IPS DF 19.7 (cell line): Measurements from ENCODE around the gene ZBTB43.

Experiments
- DNase-seq: peaks from one replicate; pipeline ENCODE4 v3.0.0-alpha.2; 2013; ENCODE audit warnings: low read depth, low spot score

ZBTB43 gene

GRCh38 chr9:126857261-126857960 is 52.6 kb downstream of the ZBTB43 start:
- no peak for DNase-seq

GRCh38 chr9:126859111-126859510 is 54.3 kb downstream of the ZBTB43 start:
- DNase-seq: no peak

GRCh38 chr9:126860077-126860756 is 55.4 kb downstream of the ZBTB43 start, which contains the start of gene ZBTB34:
TSS of gene ZBTB34 (plus strand) at chr9:126860639. CDS start at chr9:126879400, 18,761 bp downstream.
- DNase-seq: no peak

GRCh38 chr9:126860757-126861466 is 56.1 kb downstream of the ZBTB43 start:
- no peak for DNase-seq

- DNase-seq: no peak
These were observed 56.9 kb downstream of the ZBTB43 start for GRCh38 chr9:126861707-126862103.

GRCh38 chr9:126862104-126862761 is 57.4 kb downstream of the ZBTB43 start:
- no peak for DNase-seq

GRCh38 chr9:126864771-126865170 is 59.9 kb downstream of the ZBTB43 start:
- DNase-seq: no peak

- DNase-seq: no peak
These were observed 64.5 kb downstream of the ZBTB43 start for GRCh38 chr9:126869368-126869767.

GRCh38 chr9:126872516-126872915 is 67.7 kb downstream of the ZBTB43 start:
- DNase-seq: no peak

GRCh38 chr9:126874546-126875314 is 69.9 kb downstream of the ZBTB43 start:
- DNase-seq: no peak

- no peak for DNase-seq
These were observed 71.1 kb downstream of the ZBTB43 start for GRCh38 chr9:126875756-126876510.

GRCh38 chr9:126876531-126876930 is 71.7 kb downstream of the ZBTB43 start:
- DNase-seq: no peak

- DNase-seq: no peak
These were observed 72.6 kb downstream of the ZBTB43 start for GRCh38 chr9:126877418-126877817.

GRCh38 chr9:126879288-126879687 is 74.4 kb downstream of the ZBTB43 start:
- no peak for DNase-seq

- no peak for DNase-seq
These were observed 75.5 kb downstream of the ZBTB43 start for GRCh38 chr9:126880226-126880946.

GRCh38 chr9:126880947-126881332 is 76.1 kb downstream of the ZBTB43 start:
- DNase-seq: no peak

- no peak for DNase-seq
These were observed 77.9 kb downstream of the ZBTB43 start for GRCh38 chr9:126882746-126883145.

GRCh38 chr9:126883636-126884035 is 78.8 kb downstream of the ZBTB43 start:
- no peak for DNase-seq

GRCh38 chr9:126885131-126885641 is 80.3 kb downstream of the ZBTB43 start:
- DNase-seq: no peak
